Right lung (tissue), 2 donors: Measurements from ENCODE around the gene LOC101059915.

Source experiments
- DNase-seq, 2 donors: peaks; one replicate each; pipeline ENCODE4 v3.0.0-alpha.2; 2013

LOC101059915 gene

DNA sequence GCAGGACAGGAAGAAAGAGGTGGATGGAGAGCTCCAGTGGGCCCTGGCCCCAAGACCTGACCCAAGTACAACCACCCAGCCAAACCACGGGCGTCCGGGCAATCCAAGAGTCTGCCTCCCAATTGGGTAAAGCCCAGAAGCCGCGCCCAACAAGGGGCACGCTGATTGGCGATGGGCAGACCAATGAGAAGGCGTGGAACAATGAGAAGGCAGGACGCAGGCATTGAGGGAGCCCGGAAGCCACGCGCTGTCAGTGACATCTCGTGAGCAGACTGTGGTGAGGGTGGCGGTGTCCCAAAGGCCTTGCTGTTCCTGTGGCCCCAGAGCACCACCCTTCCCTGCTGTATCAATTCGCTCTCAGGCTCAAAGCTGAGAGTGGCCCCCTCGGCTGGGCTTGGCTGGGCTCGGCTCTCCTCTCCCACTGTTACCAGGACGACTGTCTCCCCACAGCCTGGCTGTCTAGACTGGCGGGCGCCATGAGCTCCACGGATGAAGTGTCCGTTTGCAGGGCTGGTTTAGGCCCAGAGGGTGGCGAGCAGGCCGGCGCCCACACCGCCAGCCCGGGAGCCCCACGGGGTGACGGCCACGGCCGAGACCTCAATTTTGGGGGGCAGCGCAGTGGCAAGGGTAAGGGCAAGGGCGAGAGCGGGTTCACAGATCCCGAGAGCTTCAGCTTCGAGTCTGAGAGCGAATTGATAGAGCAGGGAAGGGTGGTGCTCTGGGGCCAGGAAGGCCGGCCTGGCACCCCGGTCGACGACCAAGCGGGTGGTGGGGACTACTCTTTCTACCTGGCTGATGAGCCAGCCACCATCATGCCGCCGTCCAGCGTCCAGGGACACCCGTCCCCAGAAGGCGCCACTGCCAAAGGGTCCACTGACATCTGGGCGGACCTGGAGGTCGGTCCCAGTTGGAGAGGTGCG, at the start of gene LOC101059915:
LOC101059915 (plus strand) TSS at position 219 of the 920 bp plus-strand sequence.
- DNase-seq = no peak

- DNase-seq = no peak
Measured at GRCh38 chrX:71617742-71618141, 49.6 kb upstream of the LOC101059915 start.

DNA sequence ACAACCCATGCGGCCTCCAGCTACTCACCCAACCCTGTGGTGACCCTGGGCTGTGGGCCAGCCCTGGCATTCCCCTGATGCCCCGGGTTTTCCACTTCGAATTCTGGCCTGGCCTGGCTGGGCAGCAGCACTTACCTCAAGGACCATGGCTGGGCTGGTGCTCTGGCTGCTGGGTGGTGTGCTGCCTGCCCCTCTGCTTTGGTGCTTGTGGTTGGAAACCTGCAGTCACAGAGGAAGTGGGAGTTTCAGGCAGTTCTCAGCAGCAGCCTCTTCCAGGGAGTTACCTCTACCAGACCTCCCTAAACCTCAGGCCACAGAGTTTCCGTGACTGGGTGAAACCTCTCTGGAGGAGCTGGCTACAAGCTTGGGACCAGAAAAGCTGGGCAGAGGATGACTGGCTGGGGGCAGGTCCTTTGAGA, 49.0 kb upstream of the LOC101059915 start, which contains the start of gene CXCR3:
CXCR3 (minus strand) TSS at position 209 of the 419 bp plus-strand sequence; CDS start at position 147, 62 bp downstream.
- no peak for DNase-seq

DNA sequence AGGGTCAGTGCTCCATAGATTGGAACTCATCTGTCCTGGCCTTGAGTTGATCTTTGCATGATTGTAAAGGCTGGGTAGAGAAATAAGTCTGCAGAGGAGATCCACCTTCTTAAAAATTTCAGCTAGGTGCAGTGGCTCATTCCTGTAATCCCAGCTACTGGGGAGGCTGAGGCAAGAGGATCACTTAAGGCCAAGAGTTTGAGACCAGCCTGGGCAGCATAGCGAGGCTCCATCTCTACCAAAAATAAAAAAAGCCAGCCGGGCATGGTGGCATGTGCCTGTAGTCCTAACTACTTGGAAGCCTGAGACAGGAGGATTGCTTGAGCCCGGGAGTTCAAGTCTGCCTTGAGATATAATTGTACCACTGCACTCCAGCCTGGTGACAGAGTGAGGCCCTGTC, 48.6 kb upstream of the LOC101059915 start:
- no peak for DNase-seq

GRCh38 chrX:71619193-71619592, 48.2 kb upstream of the LOC101059915 start:
- no peak for DNase-seq

DNA sequence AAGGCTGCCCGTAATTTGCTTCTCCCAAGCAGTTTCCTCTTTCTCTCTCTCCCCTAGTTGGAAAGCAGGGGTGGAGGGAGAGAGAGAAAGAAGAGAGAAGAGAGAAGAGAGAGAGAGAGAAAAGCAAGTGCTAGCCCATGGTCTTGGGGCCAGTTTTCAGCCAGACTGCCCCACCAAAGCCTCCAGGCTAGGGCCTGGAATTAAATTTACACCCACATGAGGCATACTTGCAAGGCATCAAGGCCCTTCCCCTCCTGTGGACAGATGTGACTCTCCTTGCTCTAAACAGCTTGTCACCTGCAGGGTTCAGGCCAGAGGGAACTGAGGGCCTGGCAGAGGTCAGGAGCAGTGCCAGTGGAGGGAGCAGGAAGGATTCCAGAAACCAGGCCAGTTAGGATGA, 47.4 kb upstream of the LOC101059915 start:
- no peak for DNase-seq

- DNase-seq = no peak
Measured at GRCh38 chrX:71621603-71622002, 45.7 kb upstream of the LOC101059915 start.

GRCh38 chrX:71622032-71622575, 45.2 kb upstream of the LOC101059915 start:
- DNase-seq = peak in 1 of 2 donors; percentile 9

GRCh38 chrX:71622576-71623450, 44.5 kb upstream of the LOC101059915 start:
- peak; percentile 74 to 75 for DNase-seq

GRCh38 chrX:71623714-71624113, 43.6 kb upstream of the LOC101059915 start:
- DNase-seq = no peak

GRCh38 chrX:71625471-71625870, 41.9 kb upstream of the LOC101059915 start:
- DNase-seq = no peak

DNA sequence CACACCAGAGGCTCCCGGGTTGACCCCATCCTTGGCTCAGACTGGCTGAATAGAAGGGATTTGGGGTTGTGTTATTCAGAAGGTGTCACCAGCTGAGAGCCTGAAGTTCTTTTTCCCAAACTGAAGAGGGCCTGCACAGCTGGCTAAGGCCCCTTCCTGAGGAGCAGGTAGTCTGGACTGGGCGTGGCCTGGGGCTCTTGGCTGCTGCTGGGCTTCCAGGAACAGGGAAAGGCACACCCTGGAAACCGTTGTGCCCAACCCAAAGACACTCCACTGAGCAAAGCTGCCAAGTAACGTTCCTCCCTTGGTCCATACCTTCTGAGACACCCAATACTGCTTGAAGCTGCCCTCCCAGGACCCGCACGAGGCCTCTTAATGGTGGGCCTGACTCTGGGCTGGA, 40.8 kb upstream of the LOC101059915 start:
- no peak for DNase-seq

- no peak for DNase-seq
Measured at GRCh38 chrX:71627588-71628404, 39.5 kb upstream of the LOC101059915 start.

DNA sequence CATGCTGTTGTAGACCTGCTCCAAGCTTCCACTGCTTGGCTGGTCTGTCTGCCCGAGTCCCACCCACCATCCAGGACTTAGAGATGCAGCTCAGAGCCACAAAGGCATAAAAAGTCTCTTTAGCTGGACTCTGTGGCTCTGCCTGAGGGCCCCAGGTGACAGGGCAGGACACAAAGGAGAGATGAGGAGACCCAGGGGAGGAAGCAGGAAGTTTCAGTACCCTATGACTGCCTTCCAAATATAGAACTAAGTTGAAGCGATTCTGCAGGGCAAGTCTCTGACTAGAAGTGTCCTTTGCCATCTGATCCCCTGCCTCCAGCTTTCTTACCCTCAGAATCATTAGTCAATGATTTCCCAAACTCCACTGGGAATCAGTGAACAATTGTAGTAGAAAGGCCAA, 37.9 kb upstream of the LOC101059915 start:
- no peak for DNase-seq

GRCh38 chrX:71632923-71633657, 34.3 kb upstream of the LOC101059915 start:
- DNase-seq = no peak

GRCh38 chrX:71634366-71634765, 33.0 kb upstream of the LOC101059915 start:
- DNase-seq = no peak

DNA sequence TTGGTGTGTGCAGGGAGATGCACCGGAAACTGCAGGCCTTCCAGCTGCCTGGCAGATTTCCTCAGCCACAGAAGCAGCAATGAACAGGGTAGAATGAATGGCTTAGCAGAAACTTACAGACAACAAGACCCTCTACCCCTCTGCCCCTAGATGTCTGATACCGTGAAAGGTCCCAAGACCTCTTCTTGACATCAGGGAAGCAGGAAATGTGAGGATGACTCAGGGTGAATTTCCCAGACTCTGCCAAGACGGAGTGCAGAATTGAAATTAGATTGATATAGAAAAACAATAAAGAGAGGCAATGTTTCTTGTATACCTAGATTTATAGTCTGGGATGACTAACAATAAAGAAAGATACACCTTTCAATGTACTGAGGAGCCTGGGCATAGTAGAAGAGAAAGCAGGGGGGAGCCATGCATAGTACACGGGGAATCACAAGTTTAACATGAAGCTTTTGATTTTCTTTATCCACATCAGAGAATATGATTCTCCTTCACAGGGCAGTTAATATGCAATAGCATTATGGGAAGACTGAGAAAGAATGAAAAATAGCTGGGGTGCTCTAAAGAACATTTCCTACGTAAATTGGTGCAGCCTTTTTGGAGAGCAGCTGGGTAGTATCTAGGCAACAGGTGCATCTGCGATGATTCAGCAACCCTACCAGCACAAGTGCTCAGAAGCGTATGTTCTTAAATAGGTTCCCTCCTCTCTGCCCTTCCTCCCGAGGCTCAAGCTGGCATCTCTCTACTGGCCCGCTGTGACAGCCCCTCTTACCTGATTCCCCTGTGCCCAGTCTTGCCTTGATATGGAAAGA, 30.7 kb upstream of the LOC101059915 start:
- DNase-seq = no peak

DNA sequence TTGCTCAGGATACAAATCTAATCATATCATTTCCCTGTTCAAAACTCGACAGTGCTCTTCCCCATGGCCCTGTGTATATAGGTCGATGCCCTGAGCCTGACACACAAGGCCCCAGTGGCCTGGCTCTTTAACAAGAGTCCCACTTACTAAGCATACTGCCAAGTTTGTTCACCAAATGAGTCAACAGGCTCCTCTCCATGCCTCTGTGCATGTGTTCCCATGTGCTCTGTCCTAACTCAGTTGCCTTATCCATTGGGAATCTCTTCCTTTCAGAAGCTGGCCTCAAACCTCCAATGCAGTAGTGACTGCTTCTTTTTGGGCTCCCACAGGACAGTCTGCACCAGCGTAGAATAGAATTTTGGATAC, 30.1 kb upstream of the LOC101059915 start:
- no peak for DNase-seq

DNA sequence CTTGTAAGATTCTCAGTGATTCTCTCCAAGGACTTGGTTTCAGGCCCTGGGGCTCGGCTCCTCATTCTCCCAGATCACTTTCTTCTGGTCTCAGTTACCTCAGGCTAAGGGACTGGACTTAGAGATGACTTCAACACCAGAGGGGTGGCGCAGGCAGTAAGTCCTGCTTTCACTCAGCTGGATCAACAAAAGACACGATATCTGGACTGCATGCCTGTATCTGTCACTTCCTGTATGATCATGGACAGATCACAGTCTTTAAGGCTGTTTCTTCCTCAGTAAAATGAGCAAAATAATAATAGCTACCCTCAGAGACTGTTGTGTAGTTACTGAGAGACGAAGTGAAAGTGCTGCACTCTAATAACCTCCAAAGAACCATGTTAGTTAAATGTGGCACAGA, 29.5 kb upstream of the LOC101059915 start:
- no peak for DNase-seq

- DNase-seq = no peak
Measured at GRCh38 chrX:71638409-71638808, 28.9 kb upstream of the LOC101059915 start.
